HG03175 (cell line): Measurements from ENCODE around the gene TMEM51.

Experiments used
- ATAC-seq: cut with Tn5 transposase; IDR thresholded peaks from one replicate; pipeline ENCODE4 v1.9.1; 2021; ENCODE audit warnings: mild to moderate bottlenecking, moderate library complexity; ENCODE audit not compliant: unreplicated experiment

The TMEM51 gene

DNA sequence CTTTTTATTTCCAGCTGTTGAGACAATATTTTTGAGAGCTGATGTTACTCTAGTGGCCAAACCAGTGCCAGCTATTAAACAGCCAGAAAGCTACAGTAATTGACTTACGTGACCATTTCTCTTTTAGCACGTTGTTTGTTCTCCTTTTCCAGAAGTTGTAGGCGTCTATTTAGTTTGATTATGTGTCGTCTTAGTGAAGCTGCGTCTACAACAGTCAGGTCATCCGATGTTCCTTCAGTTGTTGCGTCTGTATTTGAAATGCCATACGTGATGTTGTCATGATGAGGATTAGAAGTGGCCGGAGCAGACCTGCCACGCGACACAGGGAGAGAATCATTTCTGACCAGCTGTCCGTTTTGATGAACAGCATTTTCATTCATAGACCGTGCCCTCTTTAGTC, 38.2 kb downstream of the TMEM51 start:
- no peak for ATAC-seq

DNA sequence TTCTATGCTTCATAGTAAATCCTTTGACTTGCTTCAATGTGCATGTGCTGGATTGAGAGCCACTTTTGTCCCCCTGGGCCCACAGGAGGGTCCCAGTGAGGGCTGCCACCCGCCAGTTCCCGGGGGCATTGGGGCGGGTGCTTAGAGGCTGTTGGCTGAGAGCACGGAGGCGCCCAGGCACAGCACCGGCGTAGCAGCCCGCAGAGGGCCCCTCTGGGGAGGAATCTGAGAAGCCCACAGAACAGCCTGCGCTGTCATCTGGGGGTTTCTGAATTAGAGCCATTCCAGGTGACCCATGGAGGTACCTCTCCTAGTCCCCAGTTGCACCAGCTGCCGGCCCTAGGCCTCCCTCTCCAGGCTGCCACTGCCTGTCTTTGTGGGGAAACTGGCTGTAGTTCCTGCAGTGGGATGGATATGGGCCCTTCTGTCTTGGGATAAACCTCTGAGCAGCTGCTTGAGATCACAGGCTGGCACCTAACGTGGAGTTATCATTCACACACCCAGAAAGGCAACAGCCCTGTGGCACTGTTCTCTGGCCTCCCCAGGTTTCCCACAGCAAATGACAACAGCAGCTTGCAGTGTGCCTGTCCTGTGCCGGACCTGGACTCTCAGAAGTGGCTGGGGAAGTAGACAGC, 39.5 kb downstream of the TMEM51 start:
- ATAC-seq, result no peak

DNA sequence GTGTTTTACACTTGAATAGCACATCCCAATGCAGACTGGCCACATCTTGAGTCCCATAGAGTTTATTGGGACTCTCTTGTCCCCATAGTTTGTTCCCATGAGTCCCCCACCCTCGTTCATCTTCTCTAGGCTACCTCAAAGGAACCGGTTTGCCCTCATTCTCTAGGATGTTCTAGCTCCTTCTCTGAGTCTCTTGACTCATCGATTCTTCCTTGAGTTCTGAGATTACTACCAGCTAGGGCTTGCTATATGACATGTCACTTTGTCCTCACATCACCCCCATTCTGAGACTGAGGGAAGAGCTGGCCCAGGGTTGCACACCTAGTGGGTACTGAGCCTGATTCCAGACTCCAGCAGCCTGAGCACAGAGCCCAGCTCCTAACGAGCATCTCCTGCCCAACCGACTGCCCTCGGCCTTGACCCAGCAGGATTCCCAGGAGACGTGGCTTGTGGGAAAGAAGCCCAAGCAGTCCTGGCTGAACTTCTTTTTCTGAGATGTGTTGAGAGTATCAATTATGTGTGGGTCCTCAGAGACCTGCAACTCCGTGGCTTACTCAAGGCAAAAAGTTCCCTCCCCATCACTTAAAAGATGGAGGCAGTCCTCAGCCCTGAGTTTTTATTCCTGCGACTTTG, 42.0 kb downstream of the TMEM51 start:
- no peak for ATAC-seq

DNA sequence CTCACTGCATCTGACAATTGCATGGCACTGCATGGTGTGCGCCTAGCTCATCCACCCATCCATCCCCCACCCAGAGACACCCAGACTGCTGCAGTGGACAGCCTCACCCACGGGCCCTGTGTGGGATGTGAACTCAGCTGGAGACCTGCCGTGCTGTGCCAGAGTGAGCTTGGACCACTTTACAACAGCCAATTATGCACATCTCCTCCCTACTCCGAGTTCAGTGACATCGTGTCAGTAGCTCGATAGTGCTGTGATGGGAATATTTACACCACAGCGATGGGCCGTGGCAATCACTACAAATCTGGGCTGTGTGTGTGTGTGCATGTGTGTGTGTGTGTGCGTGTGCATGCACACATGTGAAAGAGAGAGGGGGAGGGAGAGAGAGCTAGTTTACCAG, 42.5 kb downstream of the TMEM51 start:
- ATAC-seq, result no peak

DNA sequence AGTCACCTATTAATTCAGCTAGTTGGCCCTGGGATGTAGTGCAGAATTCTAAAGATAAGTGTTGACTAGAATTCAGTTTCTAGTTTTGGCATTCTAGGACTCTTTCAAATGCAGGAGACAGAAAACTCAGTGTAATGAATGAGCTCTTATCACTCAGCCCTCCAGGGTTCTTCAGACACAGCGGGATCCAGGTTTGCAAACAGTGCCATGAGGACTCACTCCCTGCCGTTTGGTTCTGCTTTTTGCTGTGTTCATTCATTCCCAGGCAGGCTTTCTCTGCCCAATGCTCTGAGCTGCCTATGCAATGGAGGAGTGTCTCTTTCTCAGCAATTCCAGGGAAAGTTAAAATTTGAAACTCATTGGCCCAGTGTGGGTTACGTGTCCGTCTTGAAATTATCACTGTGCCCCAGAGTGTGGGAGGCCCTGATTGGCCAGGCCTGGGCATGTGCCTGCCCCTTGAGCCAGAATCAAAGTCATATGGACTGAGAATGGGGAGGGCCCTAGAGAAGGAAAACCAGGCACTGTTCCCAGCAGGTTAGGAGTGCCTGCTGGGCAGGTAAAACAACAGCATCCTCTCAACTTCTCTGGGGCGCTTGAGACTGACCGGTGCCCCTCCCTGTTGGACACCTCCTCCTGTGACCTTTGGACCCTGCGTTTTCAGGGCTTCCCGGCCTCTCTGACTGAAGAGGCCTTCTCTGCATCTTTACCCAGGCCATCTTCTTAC, 43.4 kb downstream of the TMEM51 start:
- no peak for ATAC-seq

DNA sequence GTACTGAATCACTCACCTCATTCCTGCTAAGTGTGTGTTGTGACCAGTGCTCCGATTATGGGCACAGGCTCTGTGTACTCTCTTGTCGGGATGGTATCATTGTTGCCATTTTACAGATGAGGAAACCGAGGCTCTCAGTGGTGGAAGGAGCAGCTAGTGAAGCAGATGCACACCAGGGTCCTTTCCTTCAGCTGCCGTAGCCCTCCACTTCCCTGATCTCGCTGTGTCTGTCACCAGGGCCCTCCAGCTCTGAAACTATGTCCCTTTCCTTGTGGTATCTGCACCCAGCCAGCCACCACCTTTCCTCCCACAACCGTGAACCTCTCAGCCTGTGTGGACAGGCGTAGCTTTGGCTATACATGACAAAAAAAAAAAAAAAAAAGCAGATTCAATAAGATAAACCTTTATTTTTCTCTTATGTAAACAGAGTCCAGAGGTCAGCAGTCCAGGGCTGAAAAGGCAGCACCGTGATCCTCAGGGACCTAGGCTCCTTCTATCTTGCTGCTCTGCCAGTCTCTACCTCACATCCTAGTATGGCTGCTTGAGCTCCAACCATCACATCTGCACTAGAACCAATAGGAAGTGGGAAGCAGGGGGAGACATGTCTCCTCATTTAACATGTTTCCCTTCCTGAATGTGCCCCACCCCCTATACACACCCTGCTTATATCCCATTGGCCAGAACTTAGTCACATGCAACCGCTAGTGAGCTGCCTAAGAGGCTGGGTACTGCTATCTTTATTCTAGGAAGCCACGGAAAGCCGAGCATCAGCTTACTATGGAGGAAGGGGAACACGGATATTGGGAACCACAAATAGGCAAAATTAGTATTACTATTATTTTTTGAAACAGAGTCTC, 44.3 kb downstream of the TMEM51 start:
- no peak for ATAC-seq

DNA sequence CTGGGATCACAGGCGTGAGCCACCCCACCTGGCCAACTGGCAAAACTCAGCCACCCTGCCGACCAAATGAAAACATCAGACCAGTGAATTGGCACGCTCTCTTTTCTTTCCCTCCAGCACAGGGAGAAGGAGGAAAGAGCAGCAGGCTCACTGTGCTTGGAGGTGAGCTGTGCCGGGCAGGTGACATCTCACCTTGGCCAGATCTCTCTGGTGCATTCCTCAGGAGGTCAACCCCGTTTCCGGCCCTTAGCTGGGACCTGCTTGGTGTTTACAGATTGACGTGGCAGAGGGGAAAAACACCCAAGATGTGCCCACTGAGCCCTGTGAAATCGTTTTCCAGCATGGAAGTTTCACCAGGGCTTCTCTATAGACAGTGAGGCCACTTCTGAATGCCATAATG, 45.1 kb downstream of the TMEM51 start:
- ATAC-seq, result no peak

DNA sequence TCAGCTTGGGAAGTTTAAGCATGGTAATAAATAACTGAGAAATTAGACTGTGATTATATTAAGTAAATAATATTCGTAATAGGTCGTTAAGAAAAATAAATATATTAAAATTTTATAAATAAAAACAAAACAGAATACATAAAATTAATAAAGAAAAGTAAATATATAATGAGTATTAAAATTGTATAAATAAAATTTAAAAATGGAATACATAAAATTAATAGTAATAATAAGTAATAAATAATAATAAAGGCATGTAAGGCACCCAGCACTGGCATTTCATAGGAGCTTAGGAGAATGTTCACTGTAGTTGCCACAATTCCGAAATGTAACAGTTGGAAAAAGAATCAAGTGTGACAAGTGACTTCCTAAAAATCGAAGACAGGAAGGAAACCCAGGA, 47.7 kb downstream of the TMEM51 start:
- no peak for ATAC-seq

DNA sequence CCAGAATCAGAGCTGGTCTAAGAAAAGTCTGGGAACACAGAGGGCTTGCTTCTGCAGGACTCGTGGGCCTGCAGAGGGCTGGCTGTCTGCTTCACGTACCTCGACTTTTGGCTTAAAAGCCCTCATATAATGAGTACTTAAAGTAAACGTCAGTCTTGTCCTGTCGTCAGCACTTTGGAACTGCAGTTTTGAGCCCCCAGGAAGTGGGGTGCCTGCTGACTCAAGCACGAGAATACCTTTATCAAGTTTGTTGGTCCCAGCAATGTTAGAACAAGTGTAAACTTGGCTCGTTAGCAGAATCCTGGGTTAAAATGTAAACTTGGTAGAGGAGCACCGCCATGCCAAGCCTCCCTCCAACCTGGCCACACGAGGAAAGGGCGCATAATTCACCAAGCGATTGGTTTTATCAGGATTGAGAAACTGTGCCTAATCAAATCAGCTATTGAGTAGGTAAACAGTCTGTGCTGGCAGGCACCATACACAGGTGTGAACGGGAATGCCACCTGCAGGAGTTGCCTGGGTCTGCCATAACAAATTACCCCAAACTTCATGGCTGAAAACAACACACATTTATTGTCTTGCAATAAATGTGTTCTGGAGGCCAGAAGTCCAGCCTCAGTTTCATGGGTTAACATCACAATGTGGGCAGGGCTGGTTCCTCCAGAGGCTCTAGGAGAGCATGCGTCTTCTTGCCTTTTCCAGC, 48.5 kb downstream of the TMEM51 start:
- ATAC-seq, result no peak

DNA sequence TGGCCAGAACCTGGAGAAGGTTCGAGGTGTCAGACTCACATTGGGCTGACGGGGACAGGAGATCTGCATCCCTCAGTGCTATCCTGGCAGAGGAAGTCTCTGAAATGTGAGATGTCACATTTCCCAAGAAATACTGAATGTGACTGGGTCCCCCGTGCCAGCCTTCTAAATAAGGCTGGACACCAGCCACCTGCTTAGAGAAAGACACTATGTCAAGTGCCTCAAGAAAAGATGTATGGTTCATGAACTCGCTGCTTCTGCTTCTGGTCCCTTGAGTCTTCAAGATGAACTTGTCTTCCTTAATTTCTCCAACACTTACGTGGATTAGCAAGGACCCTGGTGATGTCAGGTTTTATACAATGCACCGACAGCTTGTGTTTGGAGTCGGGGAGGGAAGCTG, 51.4 kb downstream of the TMEM51 start:
- no peak for ATAC-seq

DNA sequence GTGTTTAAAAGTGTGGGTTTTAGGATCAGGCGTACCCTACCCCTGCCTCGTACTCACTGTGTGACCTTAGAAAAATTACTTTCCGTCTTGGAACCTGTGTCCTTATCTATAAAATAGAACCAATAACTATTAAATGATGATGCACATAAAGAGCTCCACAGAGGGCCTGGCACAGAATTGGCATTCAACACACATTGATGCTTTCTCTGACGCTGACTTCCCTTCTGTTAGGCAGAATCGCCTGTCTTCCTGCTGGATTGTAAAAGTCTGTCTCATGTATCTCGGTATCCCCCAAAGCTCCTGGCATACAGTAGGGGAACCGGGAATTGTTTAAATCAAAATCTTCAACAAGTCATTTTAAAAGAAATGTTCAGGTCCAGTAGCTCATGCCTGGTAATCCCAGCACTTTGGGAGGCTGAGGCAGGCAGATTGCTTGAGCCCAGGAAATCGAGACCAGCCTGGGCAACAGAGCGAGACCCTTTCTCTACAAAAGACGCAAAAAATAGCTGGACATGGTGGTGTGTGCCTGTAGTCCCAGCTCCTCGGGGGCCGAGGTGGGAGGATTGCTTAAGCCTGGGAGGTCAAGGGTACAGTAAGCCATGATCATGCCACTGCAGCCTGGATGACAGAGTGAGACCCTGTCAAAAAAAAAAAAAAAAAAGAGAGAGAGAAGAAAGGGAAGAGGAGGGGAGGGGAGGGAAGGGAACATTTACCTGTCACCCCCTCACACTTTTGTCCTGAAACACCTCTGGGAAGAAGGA, 52.2 kb downstream of the TMEM51 start:
- ATAC-seq, result no peak

DNA sequence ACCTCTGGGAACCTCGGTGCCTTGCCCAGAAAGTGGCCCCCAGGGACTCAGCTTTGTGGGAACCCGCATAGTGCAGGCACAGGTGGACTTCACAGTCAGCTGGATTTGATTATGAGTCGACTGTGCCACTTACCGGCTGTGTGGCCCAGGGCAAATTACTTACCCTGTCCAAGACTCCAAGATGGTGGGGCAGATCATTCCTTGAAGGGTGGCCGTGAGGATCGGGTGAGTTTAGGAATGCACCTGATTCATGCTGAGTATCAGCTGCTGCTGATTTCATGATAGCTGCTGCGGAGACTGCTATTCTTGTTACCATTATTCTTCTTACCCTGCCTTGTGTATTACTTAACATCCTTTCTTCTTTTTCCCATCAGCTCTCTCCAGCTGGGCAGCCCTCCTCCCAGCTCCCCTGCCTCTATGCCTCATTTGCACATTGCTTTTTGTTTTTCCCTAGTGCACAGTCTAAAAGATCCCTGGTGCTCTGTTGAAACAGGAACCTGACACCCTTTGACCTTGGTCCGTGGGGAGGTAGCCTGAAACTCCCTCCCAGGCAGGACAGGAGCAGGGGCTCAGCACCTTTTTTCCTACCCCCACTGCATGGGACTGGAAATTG, 53.0 kb downstream of the TMEM51 start:
- no peak for ATAC-seq

DNA sequence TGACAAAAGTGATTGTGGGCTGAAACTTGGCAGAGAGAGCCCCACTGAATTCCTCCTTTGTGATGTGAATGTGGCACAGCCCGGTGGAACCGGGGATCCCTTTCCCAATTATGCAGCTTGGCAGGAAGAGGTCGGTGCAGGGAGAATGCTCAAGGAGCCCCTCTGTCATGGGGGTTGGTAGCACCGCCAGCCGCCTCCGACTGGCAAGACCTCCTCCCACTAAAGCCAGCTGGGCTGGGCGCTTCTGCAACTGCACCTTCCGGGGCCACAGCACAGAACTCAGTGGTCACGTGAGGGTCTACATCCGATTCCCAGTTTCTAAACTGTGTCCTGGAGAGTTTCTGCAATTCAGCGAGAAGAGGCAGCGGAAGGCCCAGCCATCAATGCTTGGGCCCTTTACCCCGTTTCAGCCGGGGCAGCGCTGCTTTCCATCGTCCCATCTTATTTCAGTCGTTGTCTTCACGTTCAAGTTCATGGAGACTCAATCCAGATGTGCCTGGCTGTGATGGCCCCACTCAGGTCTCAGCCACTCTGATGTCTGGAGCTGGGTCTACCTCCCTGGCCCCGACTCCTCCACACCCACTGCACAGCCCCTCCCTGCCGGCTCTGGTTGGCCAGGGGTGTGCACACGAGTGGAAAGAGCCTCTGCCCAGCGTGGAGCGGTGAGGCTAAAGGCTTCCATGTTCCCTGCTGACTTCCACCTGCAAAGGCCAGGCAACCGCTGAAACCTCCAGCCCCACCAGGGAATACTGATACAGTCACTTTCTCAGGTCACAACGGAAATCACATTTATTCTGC, 53.7 kb downstream of the TMEM51 start:
- ATAC-seq, result no peak

DNA sequence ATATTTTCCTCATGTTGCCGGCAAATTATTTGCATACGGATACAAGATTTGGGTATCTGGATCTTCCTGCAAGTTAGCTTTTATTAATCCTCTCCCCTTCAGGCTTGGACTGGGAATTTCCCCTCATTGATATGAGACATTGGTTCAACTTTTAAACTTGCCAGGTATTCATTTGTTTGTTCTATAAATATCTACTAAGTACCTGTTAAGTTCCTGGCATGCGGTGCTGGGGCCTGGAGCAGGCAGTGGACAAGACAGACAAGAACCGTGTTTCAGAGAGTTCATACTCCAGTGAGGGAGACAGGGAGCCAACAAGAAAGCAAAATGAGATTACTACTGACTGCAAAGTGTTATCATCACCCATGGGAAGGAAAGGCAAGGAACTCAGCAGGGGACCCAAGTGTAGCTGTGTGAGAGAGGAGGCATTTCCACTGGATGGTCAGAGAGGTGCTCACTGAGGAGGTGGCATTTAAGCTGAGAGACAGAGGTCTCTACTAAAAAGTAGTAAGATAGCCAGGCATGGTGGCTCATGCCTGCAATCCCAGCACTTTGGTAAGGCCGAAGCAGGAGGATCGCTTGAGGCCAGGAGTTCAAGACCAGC, 54.4 kb downstream of the TMEM51 start:
- no peak for ATAC-seq

DNA sequence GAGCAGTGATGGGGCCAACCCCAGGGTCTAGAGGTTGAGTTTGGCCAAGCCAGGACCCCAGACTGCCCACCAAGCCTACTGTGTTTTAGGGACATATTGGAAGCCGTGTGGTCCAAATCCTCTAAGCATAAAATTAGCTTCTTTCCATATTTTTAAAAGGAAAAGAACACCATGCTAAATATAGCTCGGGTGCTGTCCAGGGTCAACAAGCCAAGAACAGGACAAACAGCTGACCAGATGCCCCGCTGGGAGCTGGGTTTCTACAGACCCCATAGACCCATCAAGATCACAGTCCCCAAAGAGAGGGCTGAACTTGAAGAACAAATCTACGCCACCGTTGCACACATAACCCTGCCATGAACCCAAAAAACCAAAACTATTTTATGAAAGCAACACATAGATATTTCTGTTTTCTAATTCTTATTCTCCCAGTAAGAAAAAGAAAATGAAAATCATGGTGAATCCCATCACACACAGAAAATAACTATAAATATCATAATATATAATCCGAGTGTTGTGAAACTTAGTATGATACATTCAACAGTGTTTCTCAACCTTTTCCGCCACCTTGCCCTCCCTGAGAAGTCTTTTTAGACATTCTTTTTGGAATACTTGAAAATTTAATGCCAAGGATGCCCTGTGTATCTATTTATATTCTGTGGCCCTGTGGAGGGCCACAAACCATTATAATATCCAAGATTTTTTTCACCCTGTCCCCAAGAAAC, 57.3 kb downstream of the TMEM51 start:
- ATAC-seq, result no peak

DNA sequence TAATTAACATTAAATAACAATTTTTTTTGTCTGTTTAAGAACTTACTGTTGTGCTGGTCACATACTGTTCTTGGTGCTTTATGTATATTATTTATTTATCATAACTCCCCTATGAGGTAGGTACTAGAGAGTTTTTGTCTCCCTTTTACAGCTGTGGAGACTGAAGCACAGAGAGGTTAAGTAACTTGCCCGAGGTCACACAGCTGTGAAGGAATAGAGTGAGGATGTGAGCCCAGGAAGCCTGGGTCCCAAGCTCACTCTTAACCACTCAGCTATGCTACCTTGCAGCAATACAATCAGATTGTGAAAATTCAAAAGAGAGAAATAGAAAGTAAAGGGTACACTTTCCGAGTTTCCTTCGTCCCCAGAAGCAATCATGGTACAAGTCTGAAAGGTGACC, 57.9 kb downstream of the TMEM51 start:
- no peak for ATAC-seq

DNA sequence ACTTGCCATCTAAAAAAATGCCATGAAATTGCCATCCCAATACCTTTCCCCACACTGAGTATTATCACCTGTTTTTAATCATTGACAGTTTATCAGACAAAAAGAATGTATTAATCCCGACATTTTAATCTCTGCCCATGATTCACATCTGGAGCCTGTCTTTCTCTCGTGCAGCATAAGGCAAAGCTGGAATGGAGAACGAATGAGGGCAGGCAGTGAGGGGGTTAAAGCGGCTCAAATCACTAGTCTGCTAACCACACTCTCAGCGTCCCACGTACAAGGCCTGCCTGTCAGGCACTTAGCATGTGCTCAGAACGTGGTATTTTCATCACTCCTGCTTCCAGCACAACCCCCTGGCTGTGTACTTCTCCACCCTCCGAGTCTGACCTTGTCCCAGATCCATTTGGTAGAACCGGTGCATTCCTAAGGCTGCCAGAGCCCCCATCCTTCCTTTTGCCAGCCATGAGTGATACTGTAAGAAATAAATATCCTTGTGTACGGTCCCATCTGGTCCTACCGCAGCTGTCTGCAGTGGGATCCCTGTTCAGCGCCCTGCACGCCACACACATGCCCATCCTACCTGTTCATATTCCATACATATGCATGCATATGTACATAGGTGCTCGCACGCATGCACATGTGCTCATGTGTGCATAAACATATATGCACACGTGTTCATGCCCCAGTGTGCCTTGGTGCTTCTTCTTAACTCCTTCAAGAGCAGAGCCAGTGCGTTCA, 58.8 kb downstream of the TMEM51 start:
- no peak for ATAC-seq
